K562 (cell line): Measurements from ENCODE around the gene BMPER. TPM values are rescaled to one million over a fixed set of nuclear protein-coding genes. Genes with fewer than 3 reads are reported as not detected.
A peak's percentile ranks its signal among the peaks of the same experiment; 100 is the strongest.

Source experiments
- ATAC-seq: fragments of 200-7000 bp; cut with Tn5 transposase; 3 replicates; pipeline ENCODE4 v1.9.1; 2020; ENCODE audit warnings: moderate library complexity
- BruUV-seq: library from RNA; stranded (reverse); fragments of 400-500 nt; replicated peaks from 2 replicates; lab custom pipeline; 2021; lab: Mats Ljungman, UMichigan
- CTCF ChIA-PET: fragments of 300-600 bp; formaldehyde crosslinking; extraction: SDS; loops from one replicate; lab custom pipeline; 2021; ENCODE audit warnings: low intra/inter-chr PET ratio; lab: Yijun Ruan, JAX
- POLR2A ChIA-PET: fragments of 300-600, 350-650 bp; sonication (Branson Sonifier 250); formaldehyde crosslinking; extraction: SDS; loops from one replicate; lab custom pipeline; 2021; ENCODE audit warnings: antibody characterized with exemption, inconsistent platforms; lab: Yijun Ruan, JAX
- DNase-seq, 4 experiments: peaks; one replicate each; pipeline versions ENCODE4 v3.0.0 to v3.0.0-alpha.2; 2011 to 2018; ENCODE audit warnings: low spot score in 3 of 4, mixed read lengths in 3 of 4; ENCODE audit errors: extremely low read depth in 1 of 4
- FAIRE-seq: peaks from 2 replicates; lab custom pipeline; 2011; peaks lifted over from hg19 to GRCh38; lab: Jason Lieb, UNC
- H2AFZ ChIP-seq: 2 replicates; pipeline ENCODE4 v1.6.0; 2011; ENCODE audit warnings: low read depth, low read length, control low read depth, inconsistent platforms
- H3K27ac ChIP-seq: fragments of 200-600 bp; 3 replicates; pipeline ENCODE4 v1.8.0; 2011; ENCODE audit warnings: low read depth, mild to moderate bottlenecking, control low read depth, inconsistent platforms, low read length, moderate library complexity, mixed read lengths; ENCODE audit errors: extremely low read depth
- H3K27me3 ChIP-seq, 2 experiments: fragments of 300-600 bp in 1 of 2; 2 replicates in 1 of 2; 3 replicates in 1 of 2; pipeline versions ENCODE4 v1.6.0 to v1.8.0; 2011; ENCODE audit warnings: inconsistent platforms in 2 of 2, low read length in 2 of 2, mild to moderate bottlenecking in 1 of 2, mixed read lengths in 1 of 2, moderate library complexity in 1 of 2; ENCODE audit not compliant: control insufficient read depth in 2 of 2, insufficient read depth in 2 of 2
- H3K36me3 ChIP-seq: fragments of 300-600 bp; 3 replicates; pipeline ENCODE4 v1.8.0; 2011; ENCODE audit warnings: mild to moderate bottlenecking, low read length, inconsistent platforms; ENCODE audit not compliant: control insufficient read depth, insufficient read depth
- H3K4me1 ChIP-seq, 2 experiments: fragments of 200-600 bp in 1 of 2; replicated peaks in 1 of 2; 2 replicates in 1 of 2; 3 replicates in 1 of 2; pipeline versions ENCODE4 v1.5.1 to v1.8.0; 2011; ENCODE audit warnings: inconsistent platforms in 2 of 2, low read length in 2 of 2, mild to moderate bottlenecking in 1 of 2, mixed read lengths in 1 of 2, moderate library complexity in 1 of 2; ENCODE audit not compliant: control insufficient read depth in 2 of 2, insufficient read depth in 2 of 2
- H3K4me2 ChIP-seq: 2 replicates; pipeline ENCODE4 v1.6.1; 2011; ENCODE audit warnings: low read length, control low read depth, inconsistent platforms, mixed read lengths; ENCODE audit not compliant: insufficient read depth
- H3K4me3 ChIP-seq: fragments of 200-600 bp; sonication (generic), shearing (Covaris generic); 2 replicates; pipeline ENCODE4 v1.5.1; 2016; ENCODE audit warnings: control low read depth, inconsistent platforms
- H3K79me2 ChIP-seq: fragments of 200-600 bp; 3 replicates; pipeline ENCODE4 v1.8.0; 2011; ENCODE audit warnings: low read length, inconsistent platforms; ENCODE audit not compliant: control insufficient read depth, insufficient read depth
- H3K9ac ChIP-seq, 2 experiments: 2 replicates each; pipeline versions ENCODE4 v1.6.0 to v1.6.1; 2011; ENCODE audit warnings: low read depth in 2 of 2, low read length in 2 of 2, control low read depth in 1 of 2, inconsistent platforms in 1 of 2, mild to moderate bottlenecking in 1 of 2, mixed read lengths in 1 of 2; ENCODE audit not compliant: insufficient read depth in 1 of 2
- H3K9me1 ChIP-seq: one replicate; pipeline ENCODE4 v1.6.0; 2011; ENCODE audit warnings: inconsistent platforms, mild to moderate bottlenecking, low read length, moderate library complexity; ENCODE audit not compliant: control insufficient read depth, insufficient read depth
- H3K9me3 ChIP-seq: replicated peaks from 2 replicates; pipeline ENCODE4 v1.5.1; 2011; ENCODE audit warnings: low read depth, low read length, inconsistent platforms; ENCODE audit not compliant: control insufficient read depth, insufficient read depth
- H4K20me1 ChIP-seq: replicated peaks from 2 replicates; pipeline ENCODE4 v1.6.1; 2011; ENCODE audit warnings: low read length, inconsistent platforms, mixed read lengths; ENCODE audit not compliant: control insufficient read depth, insufficient read depth
- CEBPG ChIP-seq, 3 experiments: fragments of 200-800 bp in 1 of 3; sonication (Bioruptor generic) in 1 of 3; sonication (generic) in 1 of 3; formaldehyde crosslinking in 1 of 3; IDR thresholded peaks in 2 of 3; conservative IDR thresholded peaks in 1 of 3; 2 replicates each; pipeline versions ENCODE4 v1.6.1 to v1.8.0; 2016 to 2022; ENCODE audit warnings: missing compliant biosample characterization in 2 of 3, missing genetic modification characterization in 2 of 3, mild to moderate bottlenecking in 1 of 3, missing genetic modification reagents in 1 of 3
- HIVEP1 ChIP-seq: fragments of 250-450 bp; sonication (Bioruptor Pico); IDR thresholded peaks from 2 replicates; pipeline ENCODE4 v1.4.0; 2020; ENCODE audit warnings: mild to moderate bottlenecking
- NFIC ChIP-seq: fragments of 450-650 bp; IDR thresholded peaks from 2 replicates; pipeline ENCODE4 v1.6.1; 2017; ENCODE audit warnings: mild to moderate bottlenecking, inconsistent platforms
- NFIX ChIP-seq: fragments of 250-450 bp; sonication (Bioruptor Pico); IDR thresholded peaks from 2 replicates; pipeline ENCODE4 v1.4.0; 2020; ENCODE audit warnings: low read depth, mild to moderate bottlenecking, moderate library complexity
- NR4A1 ChIP-seq, 2 experiments: fragments of 250-450 bp in 1 of 2; fragments of 450-650 bp in 1 of 2; sonication (Bioruptor Pico) in 1 of 2; IDR thresholded peaks; 2 replicates each; pipeline versions ENCODE4 v1.4.0 to v1.6.1; 2016 to 2020; ENCODE audit warnings: mild to moderate bottlenecking in 2 of 2, missing compliant biosample characterization in 1 of 2, missing genetic modification characterization in 1 of 2, moderate library complexity in 1 of 2
- ZBED1 ChIP-seq: IDR thresholded peaks from 2 replicates; pipeline ENCODE4 v1.6.1; 2014
- WGBS: fragments of 100-300 bp; shearing (Covaris generic); methylation state at CpG from one replicate; pipeline ENCODE4 v1.1.6; 2016; ENCODE audit warnings: low coverage, mixed read lengths; ENCODE audit not compliant: insufficient coverage; ENCODE audit errors: missing lambda C conversion rate; 5-methylcytosine and 5-hydroxymethylcytosine counted together
- in situ Hi-C: fragments of 300-500 bp; cut with MboI; formaldehyde crosslinking; loops from 4 replicates; pipeline ENCODE4 v1.15.0; 2018; ENCODE audit warnings: inconsistent platforms, mixed read lengths
- intact Hi-C: fragments of 100-400 bp; cut with micrococcal nuclease; formaldehyde crosslinking; loops from 2 replicates; pipeline ENCODE4 v1.14.2; 2022
- polyA plus RNA-seq, 8 experiments: library from polyadenylated mRNA; depleted of rRNA in 4 of 8; stranded (reverse) in 5 of 8; unstranded in 3 of 8; fragments of >200 nt; fragmentation: Nextera tagmentation in 2 of 8; fragmentation: Illumina TruSeq in 1 of 8; extraction: Ambion mirVana in 2 of 8; extraction: Trizol in 1 of 8; gene quantifications; 2 replicates each; pipeline versions ENCODE4 v1.2.1 to v1.2.3, GENCODE V29; 2011 to 2014; ENCODE audit warnings: inconsistent platforms in 1 of 8, missing spikeins in 1 of 8
- total RNA-seq, 7 experiments: library from RNA; depleted of rRNA in 6 of 7; stranded (reverse); fragments of >200 nt in 6 of 7; fragmentation: Illumina TruSeq in 2 of 7; extraction: Trizol in 2 of 7; gene quantifications; 2 replicates each; pipeline versions ENCODE4 v1.2.1 to v1.2.3, GENCODE V29; 2011 to 2021; ENCODE audit warnings: low replicate concordance in 1 of 7
- TF ChIP-seq, protein P1 (sequence below), 2 experiments: fragments of 450-650 bp; IDR thresholded peaks; 2 replicates each; pipeline ENCODE4 v1.6.1; 2018; ENCODE audit warnings: mild to moderate bottlenecking in 2 of 2, low read depth in 1 of 2; ENCODE audit not compliant: partially characterized antibody in 2 of 2

The BMPER gene
- total and polyA plus RNA-seq, 9 of the 15 experiments (the other 6 are each of a cell fraction or from before 2014, with no cell fraction given): not detected

GRCh38 chr7:34145603-34146002, 240.3 kb downstream of the BMPER start (continued):
- no peak for TF ChIP-seq ZBED1
- TF ChIP-seq, protein P1, sequence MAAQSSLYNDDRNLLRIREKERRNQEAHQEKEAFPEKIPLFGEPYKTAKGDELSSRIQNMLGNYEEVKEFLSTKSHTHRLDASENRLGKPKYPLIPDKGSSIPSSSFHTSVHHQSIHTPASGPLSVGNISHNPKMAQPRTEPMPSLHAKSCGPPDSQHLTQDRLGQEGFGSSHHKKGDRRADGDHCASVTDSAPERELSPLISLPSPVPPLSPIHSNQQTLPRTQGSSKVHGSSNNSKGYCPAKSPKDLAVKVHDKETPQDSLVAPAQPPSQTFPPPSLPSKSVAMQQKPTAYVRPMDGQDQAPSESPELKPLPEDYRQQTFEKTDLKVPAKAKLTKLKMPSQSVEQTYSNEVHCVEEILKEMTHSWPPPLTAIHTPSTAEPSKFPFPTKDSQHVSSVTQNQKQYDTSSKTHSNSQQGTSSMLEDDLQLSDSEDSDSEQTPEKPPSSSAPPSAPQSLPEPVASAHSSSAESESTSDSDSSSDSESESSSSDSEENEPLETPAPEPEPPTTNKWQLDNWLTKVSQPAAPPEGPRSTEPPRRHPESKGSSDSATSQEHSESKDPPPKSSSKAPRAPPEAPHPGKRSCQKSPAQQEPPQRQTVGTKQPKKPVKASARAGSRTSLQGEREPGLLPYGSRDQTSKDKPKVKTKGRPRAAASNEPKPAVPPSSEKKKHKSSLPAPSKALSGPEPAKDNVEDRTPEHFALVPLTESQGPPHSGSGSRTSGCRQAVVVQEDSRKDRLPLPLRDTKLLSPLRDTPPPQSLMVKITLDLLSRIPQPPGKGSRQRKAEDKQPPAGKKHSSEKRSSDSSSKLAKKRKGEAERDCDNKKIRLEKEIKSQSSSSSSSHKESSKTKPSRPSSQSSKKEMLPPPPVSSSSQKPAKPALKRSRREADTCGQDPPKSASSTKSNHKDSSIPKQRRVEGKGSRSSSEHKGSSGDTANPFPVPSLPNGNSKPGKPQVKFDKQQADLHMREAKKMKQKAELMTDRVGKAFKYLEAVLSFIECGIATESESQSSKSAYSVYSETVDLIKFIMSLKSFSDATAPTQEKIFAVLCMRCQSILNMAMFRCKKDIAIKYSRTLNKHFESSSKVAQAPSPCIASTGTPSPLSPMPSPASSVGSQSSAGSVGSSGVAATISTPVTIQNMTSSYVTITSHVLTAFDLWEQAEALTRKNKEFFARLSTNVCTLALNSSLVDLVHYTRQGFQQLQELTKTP (IDR thresholded peaks at IDR 0.05; ENCODE audit: low read depth in 1 of 2, partially characterized antibody in 2 of 2): no peak

- DNase-seq (no peak), ATAC-seq (no peak), FAIRE-seq (no peak)
- CTCF ChIA-PET: no interaction called here
- Histone ChIP-seq H3K36me3 (no peaks in the 10 kb centered on the region), H3K9me1 (no peaks in the 10 kb centered on the region), H3K79me2 (no peaks in the 10 kb centered on the region), H4K20me1 (no peaks in the 10 kb centered on the region), H2AFZ (no peak overlapping the region), H3K9me3 (no peaks in the 10 kb centered on the region), H3K27me3 (no peaks in the 10 kb centered on the region), H3K4me3 (no peak overlapping the region), H3K4me1 (no peaks in the 10 kb centered on the region), H3K9ac (no peak overlapping the region), H3K27ac (no peak overlapping the region), H3K4me2 (no peak overlapping the region)
- no TSS peak for BruUV-seq
- in situ Hi-C loops: no loop called here
- intact Hi-C loops: no loop called here
- TF ChIP-seq NR4A1 (CRISPR knock-in tag; IDR thresholded peaks at IDR 0.05) (no peak), NR4A1 (tag; IDR thresholded peaks at IDR 0.05) (no peak), NFIC (peak; percentile 77), CEBPG (CRISPR knock-in tag; IDR thresholded peaks at IDR 0.05) (no peak), CEBPG (tag; conservative IDR thresholded peaks at IDR 0.05 in 1 of 2, IDR thresholded peaks at IDR 0.05 in 1 of 2) (0 out of 4 replicates have a peak, but pooled peaks of 1 of the 2 experiments have one; percentile 24), HIVEP1 (CRISPR knock-in tag) (no peak), NFIX (CRISPR knock-in tag) (peak; percentile 66; the same call in 1 of the 2 replicates)
- WGBS: 2% methylated on average over 5 of the region's 5 CpGs
- POLR2A ChIA-PET: no interaction called here
Observed at GRCh38 chr7:34153656-34154270, 248.4 kb downstream of the BMPER start.
